Mucosa of descending colon (tissue), 3 donors: ENCODE measurements around the gene WDR59. TPM values are rescaled to one million over a fixed set of nuclear protein-coding genes. Genes with fewer than 3 reads are reported as not detected.

Source experiments
- ATAC-seq: fragments of 200-7000 bp; cut with Tn5 transposase; one replicate; pipeline ENCODE4 v1.9.1; 2020; ENCODE audit warnings: mild to moderate bottlenecking, moderate library complexity
- DNase-seq, 3 donors: peaks; one replicate each; pipeline ENCODE4 v3.0.0-alpha.2; 2020
- H3K36me3 ChIP-seq: fragments of 200-600 bp; one replicate; pipeline ENCODE4 v1.8.0; 2021; ENCODE audit warnings: low read depth, mild to moderate bottlenecking
- H3K4me1 ChIP-seq: fragments of 200-600 bp; one replicate; pipeline ENCODE4 v1.8.0; 2021; ENCODE audit warnings: low read depth, mild to moderate bottlenecking
- H3K4me3 ChIP-seq: fragments of 200-600 bp; one replicate; pipeline ENCODE4 v1.8.0; 2021; ENCODE audit warnings: mild to moderate bottlenecking
- H3K9me3 ChIP-seq: fragments of 200-600 bp; one replicate; pipeline ENCODE4 v1.8.0; 2021; ENCODE audit warnings: mild to moderate bottlenecking
- intact Hi-C, 2 donors: fragments of 100-400 bp; cut with DNase I in 1 of 2; cut with micrococcal nuclease in 1 of 2; formaldehyde crosslinking; loops; one replicate each; pipeline versions ENCODE4 v1.11.0 to v1.11.1; 2022; cut with DNase I, micrococcal nuclease
- total RNA-seq, 3 donors: library from RNA; stranded (reverse); fragmentation: NEBNext Ultra II Directional in 2 of 3; extraction: Animal tissue kit (Norgen Biotek cat#: 25700) in 2 of 3; gene quantifications; one replicate each; pipeline versions ENCODE4 v1.2.1 to v1.2.4, GENCODE V29; 2021 to 2023
- TF ChIP-seq, protein P1 (sequence below): fragments of 200-600 bp; IDR thresholded peaks from one replicate; pipeline ENCODE4 v1.8.0; 2022; ENCODE audit warnings: antibody characterized with exemption, mild to moderate bottlenecking
- donor health status: DM: no; HTN: no; CAD: no; lungs with moderate emphysema.
- donor health status: DM: no; HTN: no; CAD: no.
- donor health status: DM: no; HTN: yes; CAD: no.

The WDR59 gene
- total RNA-seq, 3 donors from 2014 or later = 47.3 to 74.9 (median 70.1) TPM

DNA sequence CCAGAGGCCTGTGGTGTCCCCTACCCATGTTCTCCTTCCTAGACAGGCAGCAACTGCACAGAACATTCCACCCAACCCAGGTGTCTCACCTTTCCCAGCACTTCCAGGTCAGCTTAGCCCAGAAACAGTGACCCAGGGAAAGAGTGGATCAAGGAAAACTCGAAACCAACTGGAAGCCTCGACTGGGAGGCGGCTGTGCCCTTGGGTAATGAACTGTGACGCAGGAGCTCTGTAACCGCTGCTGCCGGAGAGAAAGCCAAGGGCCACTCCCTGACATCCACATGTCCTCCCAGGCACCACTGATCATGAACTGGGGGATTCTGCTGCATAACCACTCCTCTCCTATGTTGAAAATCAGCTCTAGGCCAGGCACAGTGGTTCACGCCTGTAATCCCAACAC lies 34.4 kb downstream of the WDR59 start:
- intact Hi-C loops = no loop called here
- TF ChIP-seq, protein P1, sequence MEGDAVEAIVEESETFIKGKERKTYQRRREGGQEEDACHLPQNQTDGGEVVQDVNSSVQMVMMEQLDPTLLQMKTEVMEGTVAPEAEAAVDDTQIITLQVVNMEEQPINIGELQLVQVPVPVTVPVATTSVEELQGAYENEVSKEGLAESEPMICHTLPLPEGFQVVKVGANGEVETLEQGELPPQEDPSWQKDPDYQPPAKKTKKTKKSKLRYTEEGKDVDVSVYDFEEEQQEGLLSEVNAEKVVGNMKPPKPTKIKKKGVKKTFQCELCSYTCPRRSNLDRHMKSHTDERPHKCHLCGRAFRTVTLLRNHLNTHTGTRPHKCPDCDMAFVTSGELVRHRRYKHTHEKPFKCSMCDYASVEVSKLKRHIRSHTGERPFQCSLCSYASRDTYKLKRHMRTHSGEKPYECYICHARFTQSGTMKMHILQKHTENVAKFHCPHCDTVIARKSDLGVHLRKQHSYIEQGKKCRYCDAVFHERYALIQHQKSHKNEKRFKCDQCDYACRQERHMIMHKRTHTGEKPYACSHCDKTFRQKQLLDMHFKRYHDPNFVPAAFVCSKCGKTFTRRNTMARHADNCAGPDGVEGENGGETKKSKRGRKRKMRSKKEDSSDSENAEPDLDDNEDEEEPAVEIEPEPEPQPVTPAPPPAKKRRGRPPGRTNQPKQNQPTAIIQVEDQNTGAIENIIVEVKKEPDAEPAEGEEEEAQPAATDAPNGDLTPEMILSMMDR = no peak
- Histone ChIP-seq H3K36me3 (peaks cover 9% of the 10 kb centered on the region), H3K9me3 (no peaks in the 10 kb centered on the region), H3K4me1 (no peaks in the 10 kb centered on the region), H3K4me3 (no peak overlapping the region)
- DNase-seq (no peak), ATAC-seq (no peak)

DNA sequence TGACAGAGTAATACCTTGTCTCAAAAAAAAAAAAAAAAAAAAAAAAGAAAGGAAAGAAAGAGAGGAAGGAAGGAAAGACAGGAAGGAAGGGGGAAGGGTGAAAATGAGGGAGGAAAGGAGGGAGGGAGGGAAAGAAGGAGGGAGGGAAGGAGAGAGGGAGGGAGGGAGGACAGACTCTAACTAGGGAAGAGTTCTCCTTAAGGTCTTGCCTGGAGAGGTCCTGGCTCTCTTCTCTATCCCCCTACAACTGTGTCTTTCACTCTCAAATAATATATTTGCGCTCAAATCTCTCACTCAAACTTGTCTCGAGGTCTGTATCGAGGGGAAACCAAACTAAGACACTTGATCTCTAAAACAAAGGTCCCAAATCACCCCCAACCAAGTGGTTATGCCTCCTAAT lies 35.6 kb downstream of the WDR59 start:
- ATAC-seq (no peak), DNase-seq (no peak)
- Histone ChIP-seq H3K36me3 (no peaks in the 10 kb centered on the region), H3K4me1 (no peaks in the 10 kb centered on the region), H3K9me3 (no peaks in the 10 kb centered on the region), H3K4me3 (no peak overlapping the region)
- intact Hi-C loops = no loop called here
- TF ChIP-seq, protein P1 = no peak

DNA sequence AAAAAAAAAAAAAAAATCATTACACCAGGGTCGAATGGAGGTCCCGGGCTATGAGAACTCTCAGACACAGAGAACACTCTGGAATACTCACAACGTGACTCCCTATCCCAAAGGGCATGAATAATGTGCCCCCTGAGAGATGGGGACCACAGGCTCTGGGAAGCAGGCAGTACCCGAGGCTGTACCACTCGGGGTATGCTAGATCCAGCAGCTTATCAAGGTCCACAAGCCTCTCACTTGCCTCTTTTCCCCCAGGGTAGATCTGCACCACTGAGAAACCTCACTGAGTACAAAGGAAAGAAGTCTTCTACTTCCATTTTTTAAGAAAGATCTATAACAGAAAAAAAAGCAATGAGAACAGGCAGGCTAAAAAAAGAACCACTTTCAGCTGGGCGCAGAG lies 40.5 kb downstream of the WDR59 start:
- Histone ChIP-seq H3K9me3 (no peaks in the 10 kb centered on the region), H3K4me1 (no peaks in the 10 kb centered on the region), H3K36me3 (no peaks in the 10 kb centered on the region), H3K4me3 (no peak overlapping the region)
- TF ChIP-seq, protein P1 = no peak
- ATAC-seq (no peak), DNase-seq (no peak)
- intact Hi-C loops = no loop called here

DNA sequence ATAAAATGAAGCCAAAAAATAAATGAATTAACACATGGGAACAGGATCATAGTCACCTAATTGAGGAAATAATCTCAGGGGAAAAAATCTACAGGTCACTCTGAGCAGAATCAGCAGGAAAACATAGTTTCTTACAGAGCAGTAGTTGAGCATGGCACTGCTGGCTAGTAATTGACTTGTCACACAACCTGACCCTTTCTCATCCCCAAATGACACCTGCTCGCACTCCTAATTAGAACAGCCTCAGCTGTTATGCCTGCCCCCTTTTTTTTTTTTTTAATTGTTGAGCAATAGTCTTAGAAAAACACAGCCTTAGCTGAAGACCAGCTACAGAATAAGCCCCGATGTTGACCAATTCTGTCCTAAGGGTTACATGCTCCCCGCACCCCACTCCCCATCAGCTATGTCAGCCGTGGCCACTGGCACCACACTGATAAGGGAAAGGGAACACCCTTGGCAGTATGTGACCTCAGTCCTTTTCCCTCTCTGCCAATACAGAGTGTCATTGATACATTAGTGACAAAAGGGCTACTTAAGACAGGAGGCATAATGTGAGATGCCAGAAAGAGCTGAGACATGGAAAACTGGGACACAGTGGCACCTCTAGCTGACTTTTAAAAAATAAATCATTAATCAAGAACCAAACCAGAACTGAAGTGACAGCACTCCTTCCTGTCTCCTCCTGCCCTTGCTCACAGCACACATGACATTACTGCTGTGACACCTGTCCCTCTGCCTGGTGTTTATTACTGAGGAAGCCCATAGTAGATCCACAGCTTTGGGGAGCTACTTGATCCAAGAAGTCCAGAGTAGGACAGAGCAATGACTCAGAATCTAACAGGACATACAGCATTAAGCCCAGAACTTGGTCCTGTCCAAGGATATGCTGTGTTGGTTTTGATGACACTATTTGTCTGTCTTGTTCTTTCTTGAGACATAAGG lies 41.7 kb downstream of the WDR59 start:
- Histone ChIP-seq H3K4me3 (no peak overlapping the region), H3K9me3 (no peaks in the 10 kb centered on the region), H3K36me3 (no peaks in the 10 kb centered on the region), H3K4me1 (no peaks in the 10 kb centered on the region)
- intact Hi-C loops = no loop called here
- TF ChIP-seq, protein P1 = no peak
- ATAC-seq = no peak
- no peak for DNase-seq

DNA sequence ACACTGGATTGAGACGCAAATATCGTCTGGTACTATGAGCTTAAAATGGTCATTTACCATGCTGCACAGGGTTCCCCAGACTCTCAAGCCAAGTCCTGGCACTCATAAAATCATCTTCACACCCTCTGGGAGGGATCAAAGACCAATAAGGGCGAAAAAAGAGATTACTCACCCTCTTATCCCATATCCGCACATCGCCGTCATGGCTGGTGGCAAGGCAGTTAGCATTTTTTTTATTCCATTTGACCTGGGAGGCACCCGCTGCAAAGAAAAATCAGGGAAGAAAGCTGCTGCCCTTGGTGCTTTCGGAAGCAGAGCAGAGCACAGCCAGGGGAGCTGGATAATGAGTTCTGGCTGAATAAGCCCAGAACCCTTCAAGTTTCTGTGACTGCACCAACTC lies 42.4 kb downstream of the WDR59 start:
- H3K9me3 ChIP-seq = no peaks in the 10 kb centered on the region
- ATAC-seq = no peak
- TF ChIP-seq, protein P1 = no peak
- DNase-seq = no peak
- intact Hi-C loops = no loop called here
- H3K4me3 ChIP-seq = no peak overlapping the region
- no peaks in the 10 kb centered on the region for H3K36me3 ChIP-seq
- H3K4me1 ChIP-seq = no peaks in the 10 kb centered on the region
